Fibroblast of lung (primary cell): ENCODE data around the gene ARHGDIA. TPM values are rescaled to one million over a fixed set of nuclear protein-coding genes. Genes with fewer than 3 reads are reported as not detected.
A peak's percentile ranks its signal among the peaks of the same experiment; 100 is the strongest.

Experiments
- DNase-seq, 2 donors: peaks; one replicate each; pipeline versions ENCODE4 v3.0.0 to v3.0.0-alpha.2; 2010; ENCODE audit warnings: low read depth in 2 of 2
- H2AFZ ChIP-seq: 2 replicates; pipeline ENCODE4 v1.5.1; 2012; ENCODE audit warnings: low read length, control low read depth, inconsistent platforms
- H3K27ac ChIP-seq: 2 replicates; pipeline ENCODE4 v1.5.1; 2011; ENCODE audit warnings: low read length, control low read depth; ENCODE audit not compliant: insufficient read depth
- H3K27me3 ChIP-seq: 2 replicates; pipeline ENCODE4 v1.5.1; 2011; ENCODE audit warnings: mild to moderate bottlenecking, low read length; ENCODE audit not compliant: control insufficient read depth, insufficient read depth
- H3K36me3 ChIP-seq: 2 replicates; pipeline ENCODE4 v1.5.1; 2011; ENCODE audit warnings: low read length; ENCODE audit not compliant: control insufficient read depth, insufficient read depth
- H3K4me1 ChIP-seq: 2 replicates; pipeline ENCODE4 v1.5.1; 2011; ENCODE audit warnings: low read length; ENCODE audit not compliant: control insufficient read depth, insufficient read depth; ENCODE audit errors: extremely low read depth
- H3K4me2 ChIP-seq: 2 replicates; pipeline ENCODE4 v1.5.1; 2011; ENCODE audit warnings: low read length, control low read depth; ENCODE audit not compliant: insufficient read depth; ENCODE audit errors: extremely low read depth
- H3K4me3 ChIP-seq, 4 experiments: fragments of 200-600 bp in 1 of 4; sonication (generic) in 1 of 4; replicated peaks in 1 of 4; 2 replicates each; pipeline ENCODE4 v1.5.1; 2011 to 2016; ENCODE audit warnings: low read length in 4 of 4, low read depth in 3 of 4, mild to moderate bottlenecking in 3 of 4, control low read depth in 2 of 4, inconsistent platforms in 1 of 4, mixed read lengths in 1 of 4; ENCODE audit not compliant: insufficient read depth in 1 of 4; ENCODE audit errors: control extremely low read depth in 1 of 4
- H3K79me2 ChIP-seq: 2 replicates; pipeline ENCODE4 v1.5.1; 2012; ENCODE audit warnings: mild to moderate bottlenecking, low read length, inconsistent platforms; ENCODE audit not compliant: control insufficient read depth, insufficient read depth
- H3K9ac ChIP-seq: 2 replicates; pipeline ENCODE4 v1.5.1; 2011; ENCODE audit warnings: mild to moderate bottlenecking, low read length, control low read depth; ENCODE audit not compliant: insufficient read depth
- H3K9me3 ChIP-seq: 2 replicates; pipeline ENCODE4 v1.5.1; 2012; ENCODE audit warnings: low read depth, low read length; ENCODE audit not compliant: control insufficient read depth, insufficient read depth
- H4K20me1 ChIP-seq: 2 replicates; pipeline ENCODE4 v1.5.1; 2011; ENCODE audit warnings: low read length; ENCODE audit not compliant: control insufficient read depth, insufficient read depth; ENCODE audit errors: extremely low read depth
- EZH2 ChIP-seq: IDR thresholded peaks from 2 replicates; pipeline ENCODE4 v1.5.1; 2012; ENCODE audit warnings: low read length, control low read depth, mild to moderate bottlenecking; ENCODE audit errors: missing control alignments
- polyA plus RNA-seq, 2 donors: library from polyadenylated mRNA; depleted of rRNA in 1 of 2; stranded (reverse) in 1 of 2; unstranded in 1 of 2; fragments of >200 nt; gene quantifications; 2 replicates each; pipeline ENCODE4 v1.2.1, GENCODE V29; 2011 to 2012; ENCODE audit warnings: missing spikeins in 1 of 2
- total RNA-seq: library from RNA; depleted of rRNA; stranded (reverse); fragments of >200 nt; gene quantifications from 2 replicates; pipeline ENCODE4 v1.2.1, GENCODE V29; 2014
- TF ChIP-seq, protein P1 (sequence below), 2 donors: IDR thresholded peaks in 1 of 2; conservative IDR thresholded peaks in 1 of 2; 1 replicate in 1 of 2; 2 replicates in 1 of 2; pipeline ENCODE4 v1.5.1; 2011 to 2012; ENCODE audit warnings: low read length in 2 of 2, control low read depth in 1 of 2, inconsistent platforms in 1 of 2, low read depth in 1 of 2, mild to moderate bottlenecking in 1 of 2

Gene ARHGDIA
- total and polyA plus RNA-seq, 2 donors (not counting 1 experiment from before 2014, with no cell fraction given): 95.0 to 164 TPM

DNA sequence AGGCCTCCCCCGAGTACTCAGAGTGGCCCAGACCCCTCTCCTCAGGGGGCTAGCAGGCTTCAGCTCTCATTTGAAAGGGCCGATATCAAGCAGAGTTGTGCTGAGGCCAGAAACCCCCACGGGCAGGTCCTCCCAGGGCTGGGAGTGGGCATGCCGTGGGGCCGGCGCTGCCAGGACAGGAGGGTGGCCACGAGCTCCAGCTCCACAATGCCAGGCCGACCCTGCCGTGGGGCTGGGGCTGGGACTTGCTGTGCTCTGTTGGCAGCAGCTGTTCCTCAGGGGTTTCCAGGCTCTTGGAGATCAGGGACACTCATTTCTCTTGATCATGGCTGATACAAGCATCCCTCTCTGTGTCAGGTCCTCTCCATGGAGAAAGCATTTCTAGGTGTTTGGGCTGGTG, 27.7 kb upstream of the ARHGDIA start:
- H3K4me1 ChIP-seq: no peaks in the 10 kb centered on the region
- no peak overlapping the region for H3K27ac ChIP-seq
- no peak for DNase-seq
- H3K9ac ChIP-seq: no peak overlapping the region
- no peaks in the 10 kb centered on the region for H3K27me3 ChIP-seq
- no peak overlapping the region for H3K4me2 ChIP-seq
- no peaks in the 10 kb centered on the region for H3K9me3 ChIP-seq
- H3K36me3 ChIP-seq: peaks cover 22% of the 10 kb centered on the region
- H4K20me1 ChIP-seq: no peaks in the 10 kb centered on the region
- peaks cover 4% of the 10 kb centered on the region for H3K79me2 ChIP-seq
- H2AFZ ChIP-seq: no peak overlapping the region
- TF ChIP-seq, protein P1, sequence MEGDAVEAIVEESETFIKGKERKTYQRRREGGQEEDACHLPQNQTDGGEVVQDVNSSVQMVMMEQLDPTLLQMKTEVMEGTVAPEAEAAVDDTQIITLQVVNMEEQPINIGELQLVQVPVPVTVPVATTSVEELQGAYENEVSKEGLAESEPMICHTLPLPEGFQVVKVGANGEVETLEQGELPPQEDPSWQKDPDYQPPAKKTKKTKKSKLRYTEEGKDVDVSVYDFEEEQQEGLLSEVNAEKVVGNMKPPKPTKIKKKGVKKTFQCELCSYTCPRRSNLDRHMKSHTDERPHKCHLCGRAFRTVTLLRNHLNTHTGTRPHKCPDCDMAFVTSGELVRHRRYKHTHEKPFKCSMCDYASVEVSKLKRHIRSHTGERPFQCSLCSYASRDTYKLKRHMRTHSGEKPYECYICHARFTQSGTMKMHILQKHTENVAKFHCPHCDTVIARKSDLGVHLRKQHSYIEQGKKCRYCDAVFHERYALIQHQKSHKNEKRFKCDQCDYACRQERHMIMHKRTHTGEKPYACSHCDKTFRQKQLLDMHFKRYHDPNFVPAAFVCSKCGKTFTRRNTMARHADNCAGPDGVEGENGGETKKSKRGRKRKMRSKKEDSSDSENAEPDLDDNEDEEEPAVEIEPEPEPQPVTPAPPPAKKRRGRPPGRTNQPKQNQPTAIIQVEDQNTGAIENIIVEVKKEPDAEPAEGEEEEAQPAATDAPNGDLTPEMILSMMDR (conservative IDR thresholded peaks at IDR 0.05 in 1 of 2, IDR thresholded peaks at IDR 0.05 in 1 of 2; ENCODE audit: low read depth in 1 of 2, low read length in 2 of 2): no peak
- TF ChIP-seq EZH2: no peak
- H3K4me3 ChIP-seq: no peak overlapping the region

DNA sequence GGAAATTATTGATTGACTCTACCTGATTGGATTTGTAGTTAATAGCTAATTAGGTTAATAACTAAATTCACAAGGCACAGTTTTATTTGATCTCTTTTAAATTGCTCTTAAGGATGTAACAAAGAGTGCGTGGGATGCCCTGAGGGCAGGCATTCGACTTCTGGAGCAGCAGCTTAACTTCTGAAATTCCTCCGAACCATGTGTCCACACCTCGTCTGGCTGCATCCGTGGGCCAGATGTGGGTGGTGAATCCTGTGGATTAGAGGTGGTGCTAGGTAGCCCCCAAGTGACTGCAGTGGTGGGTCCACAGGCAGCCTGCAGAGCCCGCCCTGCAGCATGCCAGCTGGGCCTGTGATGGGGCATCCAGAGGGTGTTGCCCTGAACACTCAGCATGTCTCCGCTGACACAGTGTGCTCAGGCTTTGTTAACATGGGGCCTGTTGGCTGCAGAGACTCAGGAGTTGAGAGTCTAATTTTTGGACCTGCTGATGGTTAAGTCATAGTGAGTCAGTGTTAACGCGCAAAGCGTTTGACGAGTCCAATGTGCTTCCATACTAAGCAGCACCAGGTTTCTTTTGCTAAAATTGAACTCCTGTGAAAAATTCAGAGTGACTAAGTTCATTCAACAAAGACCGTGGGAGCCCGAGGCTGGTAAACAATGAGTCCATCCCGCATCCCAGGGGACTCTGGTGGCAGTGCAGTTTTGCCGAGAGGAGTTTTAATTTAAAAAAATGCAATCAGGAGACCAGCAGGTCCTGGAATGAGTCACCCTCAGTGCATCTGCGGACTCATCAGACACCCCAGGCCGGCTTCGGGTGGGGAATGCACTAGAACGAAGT, 27.1 kb upstream of the ARHGDIA start:
- H2AFZ ChIP-seq: no peak overlapping the region
- DNase-seq: peak; percentile 56 to 94
- no peak overlapping the region for H3K9ac ChIP-seq
- no peaks in the 10 kb centered on the region for H3K27me3 ChIP-seq
- TF ChIP-seq, protein P1 (conservative IDR thresholded peaks at IDR 0.05 in 1 of 2, IDR thresholded peaks at IDR 0.05 in 1 of 2; ENCODE audit: low read depth in 1 of 2, low read length in 2 of 2): no peak
- no peak for TF ChIP-seq EZH2
- no peak overlapping the region for H3K4me3 ChIP-seq
- no peak overlapping the region for H3K27ac ChIP-seq
- H3K4me2 ChIP-seq: no peak overlapping the region
- no peaks in the 10 kb centered on the region for H3K4me1 ChIP-seq
- peaks cover 8% of the 10 kb centered on the region for H3K79me2 ChIP-seq
- no peaks in the 10 kb centered on the region for H4K20me1 ChIP-seq
- no peaks in the 10 kb centered on the region for H3K9me3 ChIP-seq
- peaks cover 23% of the 10 kb centered on the region for H3K36me3 ChIP-seq

DNA sequence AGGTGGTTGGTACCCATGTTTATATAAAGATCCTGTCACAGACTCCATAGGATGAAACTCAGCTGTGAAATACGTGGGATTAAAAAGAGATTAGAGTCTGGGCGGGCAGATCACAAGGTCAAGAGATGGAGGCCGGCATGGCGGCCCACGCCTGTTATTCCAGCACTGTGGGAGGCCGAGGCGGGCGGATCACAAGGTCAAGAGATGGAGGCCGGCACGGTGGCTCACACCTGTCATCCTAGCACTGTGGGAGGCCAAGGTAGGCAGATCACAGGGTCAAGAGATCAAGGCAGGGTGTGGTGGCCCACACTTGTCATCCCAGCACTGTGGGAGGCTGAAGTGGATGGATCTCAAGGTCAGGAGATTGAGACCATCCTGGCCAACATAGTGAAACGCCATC, 24.3 kb upstream of the ARHGDIA start:
- TF ChIP-seq, protein P1 (conservative IDR thresholded peaks at IDR 0.05 in 1 of 2, IDR thresholded peaks at IDR 0.05 in 1 of 2; ENCODE audit: low read depth in 1 of 2, low read length in 2 of 2): no peak
- TF ChIP-seq EZH2: no peak
- Histone ChIP-seq H3K4me3 (no peak overlapping the region), H4K20me1 (no peaks in the 10 kb centered on the region), H3K36me3 (peaks cover 23% of the 10 kb centered on the region), H3K9me3 (no peaks in the 10 kb centered on the region), H3K9ac (no peak overlapping the region), H3K79me2 (peaks cover 26% of the 10 kb centered on the region), H3K27ac (no peak overlapping the region), H3K4me2 (no peak overlapping the region), H3K27me3 (no peaks in the 10 kb centered on the region), H2AFZ (no peak overlapping the region), H3K4me1 (peaks cover under 1% of the 10 kb centered on the region)
- no peak for DNase-seq
